Glutamatergic neuron (in vitro differentiated cells): Measurements from ENCODE around the gene LIPJ. TPM values are rescaled to one million over a fixed set of nuclear protein-coding genes. Genes with fewer than 3 reads are reported as not detected.
A peak's percentile ranks its signal among the peaks of the same experiment; 100 is the strongest.

Experiments used
- DNase-seq: peaks from one replicate; pipeline ENCODE4 v3.0.0; 2022
- H3K27ac Mint-ChIP-seq: one replicate; pipeline ENCODE4 v1.8.0; 2020; ENCODE audit warnings: mild to moderate bottlenecking, mixed read lengths, inconsistent platforms; ENCODE audit not compliant: unreplicated experiment
- H3K27me3 Mint-ChIP-seq: one replicate; pipeline ENCODE4 v1.8.0; 2020; ENCODE audit warnings: mild to moderate bottlenecking, moderate library complexity, mixed read lengths, inconsistent platforms; ENCODE audit not compliant: unreplicated experiment
- H3K36me3 Mint-ChIP-seq: one replicate; pipeline ENCODE4 v1.8.0; 2020; ENCODE audit warnings: mild to moderate bottlenecking, mixed read lengths, inconsistent platforms; ENCODE audit not compliant: unreplicated experiment
- H3K4me1 Mint-ChIP-seq: one replicate; pipeline ENCODE4 v1.8.0; 2020; ENCODE audit warnings: mild to moderate bottlenecking, low read depth, mixed read lengths, inconsistent platforms; ENCODE audit not compliant: unreplicated experiment
- H3K4me3 Mint-ChIP-seq: one replicate; pipeline ENCODE4 v1.8.0; 2020; ENCODE audit warnings: mild to moderate bottlenecking, mixed read lengths, inconsistent platforms; ENCODE audit not compliant: unreplicated experiment
- H3K9me3 Mint-ChIP-seq: one replicate; pipeline ENCODE4 v1.8.0; 2020; ENCODE audit warnings: mild to moderate bottlenecking, moderate library complexity, mixed read lengths, inconsistent platforms; ENCODE audit not compliant: unreplicated experiment
- CTCF ChIP-seq: fragments of 200-600 bp; sonication (generic); IDR thresholded peaks from one replicate; pipeline ENCODE4 v1.5.0; 2021; ENCODE audit not compliant: partially characterized antibody, unreplicated experiment
- total RNA-seq: library from RNA; stranded (reverse); fragmentation: NEBNext Ultra II Directional; extraction: Animal tissue kit (Norgen Biotek cat#: 25700); gene quantifications from one replicate; pipeline ENCODE4 v1.2.1, GENCODE V29; 2021; ENCODE audit not compliant: unreplicated experiment

Gene LIPJ
- total RNA-seq, 1 donor from 2014 or later, result 0.22 TPM

DNA sequence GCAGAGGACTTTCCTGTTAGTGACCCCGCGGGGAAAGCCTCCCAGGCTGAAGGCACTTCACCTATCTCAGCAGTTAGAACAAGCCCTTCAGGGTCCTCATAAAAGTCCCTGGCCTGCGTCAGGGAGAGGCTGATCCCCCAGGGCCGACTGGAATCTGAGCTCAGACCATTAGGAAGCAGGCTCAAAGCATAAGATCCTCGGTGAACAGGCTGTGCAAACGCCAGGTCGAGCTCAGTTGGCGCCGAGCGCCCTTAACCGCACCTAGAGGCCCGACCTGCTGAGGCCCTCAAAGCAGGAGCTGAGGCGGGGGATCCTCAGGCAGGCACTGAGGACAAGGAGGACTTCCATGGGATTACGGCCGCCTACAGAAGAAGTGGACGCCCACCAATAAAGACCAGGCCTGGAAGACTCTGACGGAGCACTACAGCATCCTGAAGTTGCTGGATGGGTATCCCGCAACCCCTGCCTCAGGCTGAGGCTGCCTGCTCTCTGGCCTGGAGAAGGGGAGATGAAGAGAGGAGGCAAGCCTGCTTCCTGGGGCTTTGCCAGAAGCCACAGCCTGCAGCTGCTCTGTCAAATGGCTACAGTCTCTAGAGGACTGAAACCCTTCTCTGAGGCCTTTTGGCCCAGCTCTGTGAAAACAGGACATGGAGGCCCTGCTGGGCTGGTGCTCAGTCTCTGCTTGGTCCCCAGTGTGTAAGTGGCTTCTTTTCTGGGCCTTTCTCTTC is 29.9 kb downstream of the LIPJ start:
- TF ChIP-seq CTCF, result no peak
- Mint-ChIP-seq H3K4me1 (no peaks in the 10 kb centered on the region), H3K4me3 (no peak overlapping the region), H3K9me3 (no peaks in the 10 kb centered on the region), H3K27ac (no peak overlapping the region), H3K27me3 (no peaks in the 10 kb centered on the region), H3K36me3 (no peaks in the 10 kb centered on the region)
- peak; percentile 14 for DNase-seq

DNA sequence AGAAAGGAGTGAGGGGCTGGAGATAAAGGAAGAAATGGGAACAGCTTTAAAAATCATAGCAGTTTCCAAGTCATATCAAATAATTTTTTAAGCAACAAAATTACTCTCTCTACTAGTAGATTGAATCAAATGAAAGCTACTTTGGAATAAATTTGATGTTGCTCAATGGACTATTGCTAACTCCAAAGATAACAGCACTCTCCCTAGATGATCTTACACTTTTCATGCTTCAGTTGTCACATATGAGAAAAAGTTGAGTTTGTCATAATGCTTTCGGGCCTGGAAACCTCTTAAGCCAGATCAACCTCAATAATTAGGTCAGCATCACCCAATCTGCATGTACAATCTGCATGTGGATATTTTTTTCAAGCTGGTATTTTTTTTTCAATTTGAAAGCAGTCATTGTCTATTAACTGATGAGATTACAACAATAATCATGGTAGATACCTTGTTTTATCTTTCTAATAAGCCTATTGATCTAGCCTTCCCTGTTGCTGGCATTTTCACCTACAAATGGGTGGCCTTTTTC is 31.3 kb downstream of the LIPJ start:
- Mint-ChIP-seq H3K9me3 (no peaks in the 10 kb centered on the region), H3K27ac (no peak overlapping the region), H3K27me3 (no peaks in the 10 kb centered on the region), H3K36me3 (no peaks in the 10 kb centered on the region), H3K4me1 (no peaks in the 10 kb centered on the region), H3K4me3 (no peak overlapping the region)
- TF ChIP-seq CTCF, result no peak
- no peak for DNase-seq

- Mint-ChIP-seq H3K36me3 (no peaks in the 10 kb centered on the region), H3K4me1 (no peaks in the 10 kb centered on the region), H3K4me3 (no peak overlapping the region), H3K27me3 (no peaks in the 10 kb centered on the region), H3K27ac (no peak overlapping the region), H3K9me3 (no peaks in the 10 kb centered on the region)
- no peak for DNase-seq
- no peak for TF ChIP-seq CTCF
Measured at GRCh38 chr10:88618496-88618895, 31.9 kb downstream of the LIPJ start.

DNA sequence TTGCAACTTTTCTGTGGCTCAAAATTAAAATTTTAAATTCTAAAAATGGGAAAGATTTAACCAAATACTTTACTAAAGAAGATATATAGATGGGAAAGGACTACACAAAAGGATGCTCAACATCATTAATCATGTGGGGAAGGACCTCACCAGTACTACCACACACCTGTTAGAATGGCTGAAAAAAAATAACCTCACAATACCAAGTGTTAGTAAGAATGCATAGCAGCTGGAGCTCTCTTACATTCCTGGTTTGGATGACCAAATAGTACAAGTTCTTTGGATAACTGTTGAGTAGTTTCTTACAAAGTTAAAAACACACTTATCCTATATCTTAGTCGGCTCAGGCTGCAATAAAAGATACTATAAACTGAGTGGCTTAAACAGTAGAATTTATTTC is 33.9 kb downstream of the LIPJ start:
- Mint-ChIP-seq H3K9me3 (no peaks in the 10 kb centered on the region), H3K4me3 (no peak overlapping the region), H3K36me3 (no peaks in the 10 kb centered on the region), H3K4me1 (no peaks in the 10 kb centered on the region), H3K27me3 (no peaks in the 10 kb centered on the region), H3K27ac (no peak overlapping the region)
- TF ChIP-seq CTCF, result no peak
- no peak for DNase-seq

- H3K36me3 Mint-ChIP-seq, result no peaks in the 10 kb centered on the region
- TF ChIP-seq CTCF, result no peak
- no peak overlapping the region for H3K4me3 Mint-ChIP-seq
- H3K4me1 Mint-ChIP-seq, result no peaks in the 10 kb centered on the region
- peaks cover 2% of the 10 kb centered on the region for H3K9me3 Mint-ChIP-seq
- DNase-seq, result no peak
- no peaks in the 10 kb centered on the region for H3K27me3 Mint-ChIP-seq
- no peak overlapping the region for H3K27ac Mint-ChIP-seq
Measured at GRCh38 chr10:88623835-88624234, 37.3 kb downstream of the LIPJ start.
